CD8-positive, alpha-beta memory T cell (primary cell): ENCODE results near the gene NLRC5. TPM values are rescaled to one million over a fixed set of nuclear protein-coding genes. Genes with fewer than 3 reads are reported as not detected.
"Not testable (repeated sequence)": the region's sequence is repeated elsewhere in the genome, so short reads cannot be mapped to it uniquely, and the experiment has no call there.

ENCODE experiments used
- CTCF ChIA-PET: fragments of 350-600 bp; sonication (Branson Sonifier 250); formaldehyde crosslinking; loops from one replicate; lab custom pipeline; 2021; ENCODE audit warnings: antibody characterized with exemption; lab: Charles Lee
- POLR2A ChIA-PET: fragments of 350-600 bp; sonication (Branson Sonifier 250); formaldehyde crosslinking; loops from one replicate; lab custom pipeline; 2021; ENCODE audit warnings: antibody characterized with exemption; lab: Charles Lee
- DNase-seq, 5 donors: peaks; one replicate each; pipeline versions ENCODE4 v3.0.0 to v3.0.0-alpha.2; 2020 to 2022; ENCODE audit warnings: mixed read lengths in 1 of 5
- H3K27ac ChIP-seq: one replicate; pipeline ENCODE4 v1.7.0; 2013; ENCODE audit warnings: low read depth, mild to moderate bottlenecking, low read length, moderate library complexity
- H3K27me3 ChIP-seq: 2 replicates; pipeline ENCODE4 v1.7.0; 2013; ENCODE audit warnings: low read length, mild to moderate bottlenecking; ENCODE audit not compliant: insufficient read depth, poor library complexity, severe bottlenecking
- H3K36me3 ChIP-seq: 2 replicates; pipeline ENCODE4 v1.7.0; 2013; ENCODE audit warnings: mild to moderate bottlenecking, low read length, moderate library complexity; ENCODE audit not compliant: insufficient read depth
- H3K4me1 ChIP-seq: 2 replicates; pipeline ENCODE4 v1.7.0; 2013; ENCODE audit warnings: mild to moderate bottlenecking, low read length, moderate library complexity; ENCODE audit not compliant: insufficient read depth
- H3K4me3 ChIP-seq: 2 replicates; pipeline ENCODE4 v1.7.0; 2013; ENCODE audit warnings: mild to moderate bottlenecking, low read length
- H3K9me3 ChIP-seq: 2 replicates; pipeline ENCODE4 v1.7.0; 2013; ENCODE audit warnings: mild to moderate bottlenecking, low read length
- H3K27ac Mint-ChIP-seq, 8 donors: one replicate each; pipeline ENCODE4 v1.8.0; 2020 to 2021; ENCODE audit warnings: mixed read lengths in 8 of 8, mild to moderate bottlenecking in 6 of 8, inconsistent platforms in 3 of 8, moderate library complexity in 3 of 8
- H3K27me3 Mint-ChIP-seq, 2 donors: one replicate each; pipeline ENCODE4 v1.8.0; 2020 to 2021; ENCODE audit warnings: mixed read lengths in 2 of 2, mild to moderate bottlenecking in 1 of 2, moderate library complexity in 1 of 2
- H3K36me3 Mint-ChIP-seq, 3 donors: one replicate each; pipeline ENCODE4 v1.8.0; 2020 to 2021; ENCODE audit warnings: mixed read lengths in 3 of 3, inconsistent platforms in 1 of 3, mild to moderate bottlenecking in 1 of 3
- H3K4me1 Mint-ChIP-seq, 3 donors: one replicate each; pipeline ENCODE4 v1.8.0; 2020 to 2021; ENCODE audit warnings: mixed read lengths in 3 of 3, inconsistent platforms in 1 of 3, mild to moderate bottlenecking in 1 of 3
- H3K4me3 Mint-ChIP-seq, 7 donors: one replicate each; pipeline ENCODE4 v1.8.0; 2020 to 2021; ENCODE audit warnings: mixed read lengths in 7 of 7, mild to moderate bottlenecking in 6 of 7, moderate library complexity in 4 of 7, inconsistent platforms in 2 of 7
- H3K9me3 Mint-ChIP-seq, 5 donors: one replicate each; pipeline ENCODE4 v1.8.0; 2020 to 2022; ENCODE audit warnings: mixed read lengths in 5 of 5, mild to moderate bottlenecking in 3 of 5, moderate library complexity in 2 of 5, inconsistent platforms in 1 of 5
- polyA plus RNA-seq: library from polyadenylated mRNA; unstranded; fragments of 300-500 nt; fragmentation: Illumina TruSeq; gene quantifications from one replicate; pipeline ENCODE4 v1.2.3, GENCODE V29; 2021
- total RNA-seq, 2 experiments: library from RNA; stranded (reverse); gene quantifications; one replicate each; pipeline ENCODE4 v1.2.3, GENCODE V29; 2021

Gene NLRC5
- total and polyA plus RNA-seq, 3 experiments from 2014 or later, result 165 to 178 (median 173) TPM

DNA sequence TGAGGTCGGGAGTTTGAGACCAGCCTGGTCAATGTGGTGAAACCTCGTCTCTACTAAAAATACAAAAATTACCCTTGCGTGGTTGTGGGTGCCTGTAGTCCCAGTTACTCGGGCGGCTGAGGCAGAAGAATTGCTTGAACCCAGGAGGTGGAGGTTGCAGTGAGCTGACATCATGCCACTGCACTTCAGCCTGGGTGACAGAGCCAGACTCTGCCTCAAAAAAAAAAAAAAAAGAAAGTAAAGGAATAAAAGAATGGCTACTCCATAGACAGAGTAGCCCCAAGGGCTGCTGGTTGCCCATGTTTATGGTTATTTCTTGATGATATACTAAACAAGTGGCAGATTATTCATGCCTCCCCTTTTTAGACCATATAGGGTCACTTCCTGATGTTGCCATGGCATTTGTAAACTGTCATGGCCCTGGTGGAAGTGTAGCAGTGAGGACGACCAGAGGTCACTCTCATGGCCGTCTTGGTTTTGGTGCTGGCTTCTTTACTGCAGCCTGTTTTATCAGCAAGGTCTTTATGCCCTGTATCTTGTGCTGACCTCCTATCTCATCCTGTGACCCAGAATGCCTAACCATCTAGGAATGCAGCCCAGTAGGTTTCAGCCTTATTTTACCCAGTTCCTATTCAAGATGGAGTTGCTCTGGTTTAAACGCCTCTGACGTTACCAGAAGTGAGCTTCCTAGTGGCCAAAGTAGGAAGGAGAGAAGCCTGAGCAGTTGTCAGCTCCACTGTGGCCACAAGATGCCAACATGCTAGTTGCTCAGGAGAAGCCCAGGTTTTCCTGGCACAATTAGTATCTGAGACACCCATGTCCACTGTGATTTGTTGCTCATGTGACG is 120.1 kb downstream of the NLRC5 start:
- peak overlapping the region in 1 of 8 donors; percentile 33 for H3K27ac Mint-ChIP-seq
- H3K4me3 Mint-ChIP-seq, POLR2A ChIA-PET, H3K36me3 Mint-ChIP-seq, H3K27me3 Mint-ChIP-seq, H3K36me3 ChIP-seq, H3K9me3 Mint-ChIP-seq, H3K27me3 ChIP-seq, DNase-seq, H3K9me3 ChIP-seq, H3K27ac ChIP-seq, CTCF ChIA-PET, H3K4me3 ChIP-seq, H3K4me1 ChIP-seq: not testable (repeated sequence)
- peaks cover 7 to 11% (median 10%) of the 10 kb centered on the region in 3 donors for H3K4me1 Mint-ChIP-seq

DNA sequence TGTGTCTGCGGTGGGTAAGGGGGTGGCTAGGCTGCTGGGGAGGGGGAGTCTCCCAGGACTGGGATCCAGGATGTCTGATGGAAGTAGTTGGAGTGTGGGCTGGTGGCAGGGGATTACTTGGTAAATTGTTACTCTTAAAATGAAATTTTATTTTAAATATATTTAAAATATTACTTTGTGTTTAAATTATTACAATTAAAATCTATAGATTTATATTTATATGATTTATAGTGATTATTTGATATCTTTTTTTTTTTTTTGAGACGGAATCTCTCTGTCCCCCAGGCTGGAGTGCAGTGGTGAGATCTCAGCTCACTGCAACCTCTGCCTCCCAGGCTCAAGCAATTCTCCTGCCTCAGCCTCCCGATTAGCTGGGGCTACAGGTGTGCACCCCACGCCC is 121.6 kb downstream of the NLRC5 start:
- no peaks in the 10 kb centered on the region for H3K27me3 Mint-ChIP-seq
- no peak overlapping the region for H3K27ac Mint-ChIP-seq
- Histone ChIP-seq H3K4me1 (no peaks in the 10 kb centered on the region), H3K36me3 (no peaks in the 10 kb centered on the region), H3K9me3 (no peaks in the 10 kb centered on the region), H3K4me3 (no peak overlapping the region), H3K27me3 (no peaks in the 10 kb centered on the region), H3K27ac (no peak overlapping the region)
- H3K4me3 Mint-ChIP-seq, result no peak overlapping the region
- no peaks in the 10 kb centered on the region for H3K9me3 Mint-ChIP-seq
- no peak for DNase-seq
- H3K4me1 Mint-ChIP-seq, result peaks cover 0 to 4% (median 3%) of the 10 kb centered on the region in 3 donors
- H3K36me3 Mint-ChIP-seq, result peaks cover 0 to under 1% (median under 1%) of the 10 kb centered on the region in 3 donors
- CTCF ChIA-PET, result no interaction called here
- POLR2A ChIA-PET, result no interaction called here

DNA sequence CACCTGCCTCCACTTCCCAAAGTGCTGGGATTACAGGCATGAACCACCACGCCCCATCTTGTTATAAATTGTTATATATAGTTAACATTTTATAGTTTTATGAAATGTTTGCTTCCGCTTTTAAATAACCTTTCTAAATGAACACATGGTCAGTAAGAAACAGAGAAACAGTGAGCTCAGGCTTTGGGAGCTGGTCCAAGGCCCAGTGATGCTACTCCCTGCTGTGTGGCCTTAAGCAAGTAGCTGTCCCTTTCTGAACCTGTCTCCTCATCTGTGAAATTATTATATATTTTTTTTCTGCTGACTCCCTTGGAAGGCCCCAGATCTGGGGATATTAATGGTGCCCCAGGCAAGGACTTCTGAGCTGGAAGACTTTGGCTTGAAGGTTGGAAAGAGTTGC is 122.1 kb downstream of the NLRC5 start:
- Histone ChIP-seq H3K27me3 (no peaks in the 10 kb centered on the region), H3K9me3 (no peaks in the 10 kb centered on the region), H3K4me3 (no peak overlapping the region), H3K27ac (no peak overlapping the region), H3K4me1 (no peaks in the 10 kb centered on the region), H3K36me3 (no peaks in the 10 kb centered on the region)
- ChIA-PET POLR2A (no interaction called here), CTCF (no interaction called here)
- H3K27ac Mint-ChIP-seq, result peak overlapping the region in 1 of 8 donors; percentile 36
- no peak for DNase-seq
- H3K27me3 Mint-ChIP-seq, result no peaks in the 10 kb centered on the region
- no peaks in the 10 kb centered on the region for H3K9me3 Mint-ChIP-seq
- H3K36me3 Mint-ChIP-seq, result peaks cover 0 to 3% (median 3%) of the 10 kb centered on the region in 3 donors
- peaks cover 0 to 2% (median 1%) of the 10 kb centered on the region in 3 donors for H3K4me1 Mint-ChIP-seq
- H3K4me3 Mint-ChIP-seq, result no peak overlapping the region

DNA sequence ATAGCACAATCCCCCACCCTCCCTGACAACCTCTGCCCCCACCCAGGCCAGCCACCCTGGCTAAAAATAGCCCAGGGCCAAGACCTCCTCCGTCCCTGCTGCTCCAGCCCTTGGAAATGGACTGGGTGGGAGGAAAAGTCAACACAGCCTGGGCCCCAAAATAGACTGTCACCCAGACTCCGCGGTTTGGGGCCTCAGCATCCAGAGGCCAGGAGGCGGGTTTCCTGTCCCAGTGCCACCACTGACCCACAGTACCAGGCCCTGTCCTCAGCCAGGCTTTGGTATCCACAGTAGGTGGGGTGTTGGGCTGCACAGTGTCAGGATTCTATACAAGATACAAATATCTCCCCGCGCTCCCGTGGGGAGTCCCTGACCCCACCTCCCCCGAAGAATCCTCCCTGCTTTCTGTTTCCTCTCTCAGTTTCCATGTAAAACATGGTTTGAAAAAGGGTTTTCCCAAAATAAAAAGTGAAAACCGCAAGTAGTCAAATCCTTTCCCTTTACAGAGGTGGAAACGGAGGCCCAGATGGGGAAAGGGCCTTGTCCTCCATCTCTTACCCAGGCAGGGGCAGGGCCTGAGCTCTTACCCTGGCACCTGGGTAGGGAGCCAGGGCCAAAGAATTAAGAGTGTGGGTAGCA is 123.2 kb downstream of the NLRC5 start:
- Mint-ChIP-seq H3K4me3 (no peak overlapping the region), H3K9me3 (no peaks in the 10 kb centered on the region), H3K36me3 (peaks cover 0 to 3% (median 3%) of the 10 kb centered on the region in 3 donors), H3K27ac (peak overlapping the region in 1 of 8 donors; percentile 78), H3K4me1 (no peaks in the 10 kb centered on the region), H3K27me3 (no peaks in the 10 kb centered on the region)
- Histone ChIP-seq H3K9me3 (no peaks in the 10 kb centered on the region), H3K4me3 (no peak overlapping the region), H3K36me3 (no peaks in the 10 kb centered on the region), H3K27me3 (no peaks in the 10 kb centered on the region), H3K27ac (no peak overlapping the region), H3K4me1 (no peaks in the 10 kb centered on the region)
- ChIA-PET CTCF (no interaction called here), POLR2A (no interaction called here)
- DNase-seq, result no peak

DNA sequence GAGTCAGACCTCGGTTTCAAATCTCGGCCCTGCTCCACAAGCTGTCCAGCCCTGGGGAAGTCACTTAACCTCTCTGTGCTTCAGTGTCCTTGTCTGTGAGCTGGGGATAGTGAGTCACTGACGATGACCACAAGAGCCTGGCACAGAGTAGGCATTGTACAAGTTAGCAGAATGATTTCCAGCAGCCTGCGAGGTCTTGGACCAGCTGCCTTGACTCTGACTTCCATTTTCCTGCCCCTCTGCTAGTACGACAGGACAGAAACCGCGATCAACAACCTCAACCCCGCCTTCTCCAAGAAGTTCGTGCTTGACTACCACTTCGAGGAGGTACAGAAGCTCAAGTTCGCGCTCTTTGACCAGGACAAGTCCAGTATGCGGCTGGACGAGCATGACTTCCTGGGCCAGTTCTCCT is 123.7 kb downstream of the NLRC5 start:
- no peaks in the 10 kb centered on the region for H3K36me3 ChIP-seq
- no peaks in the 10 kb centered on the region for H3K27me3 Mint-ChIP-seq
- no peaks in the 10 kb centered on the region for H3K9me3 ChIP-seq
- POLR2A ChIA-PET, result no interaction called here
- H3K9me3 Mint-ChIP-seq, result no peaks in the 10 kb centered on the region
- H3K4me1 Mint-ChIP-seq, result no peaks in the 10 kb centered on the region
- CTCF ChIA-PET, result no interaction called here
- DNase-seq, result no peak
- no peak overlapping the region for H3K4me3 Mint-ChIP-seq
- H3K4me3 ChIP-seq, result no peak overlapping the region
- no peaks in the 10 kb centered on the region for H3K27me3 ChIP-seq
- H3K4me1 ChIP-seq, result no peaks in the 10 kb centered on the region
- H3K27ac ChIP-seq, result no peak overlapping the region
- H3K36me3 Mint-ChIP-seq, result peaks cover 0 to 3% (median 3%) of the 10 kb centered on the region in 3 donors
- no peak overlapping the region for H3K27ac Mint-ChIP-seq

DNA sequence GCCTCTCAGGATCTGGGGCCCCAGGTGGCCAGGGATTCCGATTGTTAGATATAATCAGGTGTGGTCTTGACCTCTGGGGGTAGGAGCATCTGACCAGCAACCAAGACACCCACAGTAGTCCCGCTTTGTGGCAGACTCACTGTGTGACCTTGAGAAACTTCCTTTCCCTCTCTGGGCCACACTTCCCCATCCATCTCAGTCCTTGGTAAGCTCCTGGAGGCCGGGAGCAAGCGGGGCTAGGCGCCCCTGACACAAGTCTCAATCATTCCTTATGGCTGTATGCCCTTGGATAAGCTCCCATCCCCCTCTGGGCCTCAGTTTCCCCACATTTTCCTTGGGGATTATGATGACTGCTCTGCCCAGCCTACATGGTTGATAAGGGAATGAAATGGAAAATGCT is 124.3 kb downstream of the NLRC5 start:
- Mint-ChIP-seq H3K36me3 (peaks cover 0 to 3% (median 3%) of the 10 kb centered on the region in 3 donors), H3K27ac (peak overlapping the region in 1 of 8 donors; percentile 56), H3K27me3 (no peaks in the 10 kb centered on the region), H3K4me1 (no peaks in the 10 kb centered on the region), H3K4me3 (no peak overlapping the region), H3K9me3 (no peaks in the 10 kb centered on the region)
- no peak overlapping the region for H3K27ac ChIP-seq
- CTCF ChIA-PET, result no interaction called here
- H3K9me3 ChIP-seq, result no peaks in the 10 kb centered on the region
- no peak overlapping the region for H3K4me3 ChIP-seq
- DNase-seq, result no peak
- POLR2A ChIA-PET, result no interaction called here
- no peaks in the 10 kb centered on the region for H3K36me3 ChIP-seq
- no peaks in the 10 kb centered on the region for H3K27me3 ChIP-seq
- H3K4me1 ChIP-seq, result no peaks in the 10 kb centered on the region

DNA sequence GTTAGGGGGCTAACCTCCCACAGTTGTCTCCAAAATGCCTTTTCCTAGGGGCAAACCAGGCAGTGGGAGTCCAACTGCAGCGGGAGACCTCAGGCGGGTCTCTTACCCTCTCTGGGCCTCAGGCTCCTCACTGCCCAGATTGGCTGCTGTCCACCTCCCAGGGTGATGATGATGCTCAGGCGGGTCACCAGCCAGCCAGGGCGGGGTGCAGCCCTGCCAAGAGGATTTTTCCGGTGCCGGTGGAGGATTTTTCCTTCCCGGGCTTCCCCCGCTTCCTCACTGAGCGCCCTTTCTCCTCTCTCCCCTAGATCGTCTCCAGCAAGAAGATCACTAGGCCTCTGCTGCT is 125.8 kb downstream of the NLRC5 start:
- H3K4me1 Mint-ChIP-seq, result no peaks in the 10 kb centered on the region
- no peaks in the 10 kb centered on the region for H3K4me1 ChIP-seq
- H3K4me3 ChIP-seq, result no peak overlapping the region
- H3K36me3 ChIP-seq, result no peaks in the 10 kb centered on the region
- no peak overlapping the region for H3K4me3 Mint-ChIP-seq
- H3K9me3 ChIP-seq, result no peaks in the 10 kb centered on the region
- ChIA-PET POLR2A (no interaction called here), CTCF (no interaction called here)
- H3K27me3 Mint-ChIP-seq, result no peaks in the 10 kb centered on the region
- no peaks in the 10 kb centered on the region for H3K27me3 ChIP-seq
- no peaks in the 10 kb centered on the region for H3K9me3 Mint-ChIP-seq
- no peak for DNase-seq
- H3K27ac ChIP-seq, result no peak overlapping the region
- H3K27ac Mint-ChIP-seq, result no peak overlapping the region
- peaks cover 0 to 3% (median 3%) of the 10 kb centered on the region in 3 donors for H3K36me3 Mint-ChIP-seq

DNA sequence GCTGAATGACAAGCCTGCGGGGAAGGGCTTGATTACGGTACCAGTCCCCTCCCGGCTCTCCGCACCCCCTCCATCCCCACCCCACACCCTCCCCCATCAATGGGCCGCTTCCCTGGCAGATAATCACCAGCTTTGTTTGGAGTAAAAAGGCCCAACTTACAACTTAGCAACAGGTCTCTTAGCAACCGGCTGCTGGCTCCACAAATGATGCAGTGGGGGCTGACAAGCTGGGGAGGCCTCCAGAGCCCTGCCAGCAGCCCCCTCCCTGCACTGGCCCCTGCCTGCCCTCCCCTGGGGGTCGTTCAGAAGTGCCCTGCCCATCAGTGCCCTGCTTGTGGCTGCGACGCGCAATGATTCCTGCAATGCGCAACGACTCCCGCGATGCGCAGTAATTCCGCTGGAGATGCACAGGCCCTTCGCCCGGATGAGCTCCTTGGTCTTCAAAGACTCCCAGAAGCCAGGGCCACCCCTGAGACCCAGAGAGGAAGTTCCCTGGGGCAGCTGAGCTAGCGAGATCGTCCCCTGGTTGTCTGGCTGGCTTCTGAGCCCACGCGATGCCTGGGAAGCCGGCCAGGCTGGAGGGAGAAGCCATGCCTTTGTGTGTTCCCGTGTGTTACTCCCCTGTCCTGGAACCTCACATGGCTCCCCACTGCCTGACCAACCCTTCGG is 126.3 kb downstream of the NLRC5 start:
- H3K9me3 Mint-ChIP-seq, result no peaks in the 10 kb centered on the region
- ChIA-PET POLR2A (no interaction called here), CTCF (no interaction called here)
- Histone ChIP-seq H3K9me3 (no peaks in the 10 kb centered on the region), H3K27ac (no peak overlapping the region), H3K4me3 (no peak overlapping the region), H3K4me1 (no peaks in the 10 kb centered on the region), H3K36me3 (no peaks in the 10 kb centered on the region), H3K27me3 (no peaks in the 10 kb centered on the region)
- no peak for DNase-seq
- H3K27ac Mint-ChIP-seq, result peak overlapping the region in 2 of 8 donors; percentile 58 to 70
- H3K4me1 Mint-ChIP-seq, result no peaks in the 10 kb centered on the region
- H3K4me3 Mint-ChIP-seq, result no peak overlapping the region
- peaks cover 0 to 3% (median 3%) of the 10 kb centered on the region in 3 donors for H3K36me3 Mint-ChIP-seq
- no peaks in the 10 kb centered on the region for H3K27me3 Mint-ChIP-seq
